Stimulated activated CD4-positive, alpha-beta T cell treated with anti-CD3 and anti-CD28 coated beads, Interleukin-2, amount 100 ng/mL, for 4 hours (primary cell): Measurements from ENCODE around the gene USP4.

Source experiments
- DNase-seq: peaks from one replicate; pipeline ENCODE4 v3.0.0-alpha.2; 2020; ENCODE audit warnings: low read depth

Gene USP4

DNA sequence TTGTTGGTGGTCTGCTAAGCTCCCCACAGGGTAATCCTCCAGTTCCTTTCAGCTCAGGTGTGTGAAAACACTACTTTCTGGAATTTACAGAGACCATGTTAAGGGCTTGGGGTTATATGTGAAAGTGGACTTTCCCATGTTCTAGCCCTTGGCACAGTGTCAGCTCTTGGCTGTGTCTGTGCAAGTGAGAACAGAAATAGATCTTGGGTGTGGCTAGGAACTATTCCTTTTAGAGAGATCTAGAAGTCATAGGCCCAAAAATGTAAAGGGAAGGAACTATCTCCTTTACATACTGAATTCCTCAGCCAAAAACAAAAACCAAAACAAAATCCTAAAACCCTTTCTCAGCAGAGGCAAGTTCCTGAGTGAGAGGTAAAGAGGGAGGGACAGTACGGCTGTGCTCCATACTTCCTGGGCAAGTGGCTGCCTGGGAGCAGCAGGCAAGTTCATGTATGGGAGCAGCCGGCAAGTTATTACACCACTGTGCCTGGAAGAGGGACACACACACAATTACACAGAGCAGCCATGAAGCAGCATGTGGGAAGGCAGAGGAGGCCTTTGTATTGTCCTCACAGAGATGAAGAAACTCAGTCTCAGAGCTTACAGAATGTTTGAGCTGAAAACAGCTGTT lies 43.0 kb downstream of the USP4 start:
- DNase-seq: no peak

DNA sequence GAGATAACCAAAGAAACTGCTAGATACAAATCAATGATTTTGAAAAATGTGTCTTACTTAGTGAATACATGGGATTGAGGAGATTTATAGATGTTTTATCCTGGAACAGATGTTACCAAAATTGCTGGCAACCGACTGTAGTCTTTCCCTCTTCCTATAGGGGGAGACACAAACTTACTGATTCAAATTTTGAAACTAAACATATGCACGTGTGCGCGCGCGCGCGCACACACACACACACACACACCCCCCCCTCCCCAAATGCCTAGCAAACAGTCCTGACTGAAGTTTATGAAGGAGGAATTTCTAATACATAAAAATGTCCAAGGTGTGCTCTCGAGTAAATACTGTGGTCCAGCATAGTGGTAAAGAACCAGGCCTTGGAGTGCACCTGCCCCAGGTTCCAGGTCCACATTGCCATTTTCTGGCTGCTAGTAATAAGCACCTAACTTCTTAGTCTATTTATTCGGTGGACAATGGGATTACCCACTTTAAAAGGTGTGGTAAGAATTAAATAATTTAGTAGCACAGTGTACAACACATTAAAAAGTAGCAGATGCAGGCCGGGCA lies 44.3 kb downstream of the USP4 start:
- peak; percentile 16 for DNase-seq

DNA sequence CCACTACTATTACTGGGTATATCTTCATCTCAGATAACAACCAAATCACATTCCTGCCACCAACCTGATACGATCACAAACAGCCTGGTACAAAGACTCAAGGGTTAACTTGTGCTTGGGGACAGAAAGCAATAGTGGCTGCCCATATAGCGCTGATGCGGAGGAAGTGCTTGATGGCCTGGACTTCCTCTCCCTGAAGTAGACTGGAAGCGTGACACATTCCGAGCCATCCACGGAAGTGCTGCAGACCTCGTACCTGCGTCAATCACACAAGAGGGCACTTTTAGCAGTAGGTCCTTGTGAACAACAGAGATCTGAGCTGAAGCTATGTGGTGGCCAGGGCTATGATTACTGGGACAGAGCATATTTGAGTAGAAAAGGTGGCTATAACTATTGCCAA lies 45.5 kb downstream of the USP4 start:
- no peak for DNase-seq

- DNase-seq: no peak
Measured at GRCh38 chr3:49283997-49284396, 55.9 kb downstream of the USP4 start.

- no peak for DNase-seq
Measured at GRCh38 chr3:49279376-49279775, 60.5 kb downstream of the USP4 start.

GRCh38 chr3:49278548-49278947 lies 61.3 kb downstream of the USP4 start:
- no peak for DNase-seq

DNA sequence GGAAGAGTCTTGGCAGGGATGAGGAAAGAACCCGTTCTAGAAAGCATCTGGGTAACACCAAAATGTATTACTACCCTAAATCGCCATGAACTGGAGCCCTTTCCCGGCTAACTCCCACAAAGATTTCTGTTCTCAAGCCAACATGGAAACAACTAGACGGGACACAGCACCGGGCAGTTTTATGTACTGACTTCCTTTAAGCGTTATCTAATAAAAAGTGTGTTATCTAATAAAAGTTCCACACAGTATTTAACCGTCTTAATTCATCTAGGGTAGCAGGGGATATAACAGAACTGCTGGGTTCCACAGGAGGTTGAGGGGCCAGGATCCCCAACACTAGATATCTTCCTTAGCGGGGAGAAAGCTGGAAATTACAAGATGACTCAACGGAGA lies 62.5 kb downstream of the USP4 start:
- DNase-seq: no peak

DNA sequence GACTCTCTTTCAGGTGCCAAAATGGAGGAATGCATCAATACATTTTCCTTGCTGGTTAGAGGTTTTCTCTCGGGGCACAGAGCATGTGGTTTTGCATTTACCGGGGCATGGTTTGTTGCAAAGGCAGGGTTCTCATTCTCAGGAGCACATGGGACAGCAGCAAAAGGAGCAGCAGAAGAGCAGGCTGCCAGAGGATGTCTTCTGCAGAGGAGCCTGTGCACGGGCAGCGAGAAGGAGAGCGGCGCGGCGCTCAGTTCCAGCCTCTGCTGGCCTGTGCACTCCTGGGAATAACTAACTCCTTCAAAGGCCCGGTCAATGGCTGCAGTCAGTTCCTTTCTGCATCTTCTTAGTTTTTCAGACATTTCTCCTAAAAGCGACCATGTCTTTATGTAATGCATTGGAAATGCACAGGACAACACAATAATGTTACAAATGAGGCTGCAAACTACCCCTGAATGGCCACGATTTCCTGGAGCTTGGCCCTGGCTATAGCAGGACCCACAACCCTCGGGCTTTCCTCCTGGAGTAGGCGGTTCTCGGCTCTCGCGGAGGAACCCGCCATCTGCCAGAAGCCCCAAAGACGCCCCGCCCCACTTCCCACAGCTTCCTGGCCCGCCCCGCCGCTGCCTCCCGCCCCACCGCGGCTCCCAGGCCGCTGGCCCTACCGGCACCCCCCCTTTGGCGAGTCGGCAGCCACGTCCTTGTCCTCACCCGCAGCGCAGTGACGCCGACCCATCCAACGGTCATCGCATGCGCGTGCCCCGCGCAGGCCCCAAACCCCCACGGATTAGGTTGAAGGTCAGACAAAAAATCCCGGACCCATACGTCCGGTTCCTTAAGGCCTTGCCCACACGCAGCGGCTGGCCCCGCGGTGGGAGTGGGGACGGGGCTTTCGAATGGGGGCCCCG lies 63.1 kb downstream of the USP4 start, which contains the start of gene C3orf62:
TSS of gene C3orf62 (minus strand) at position 758 of the 908 bp plus-strand sequence. CDS start at position 398, 360 bp downstream.
- peak; percentile 52 for DNase-seq

DNA sequence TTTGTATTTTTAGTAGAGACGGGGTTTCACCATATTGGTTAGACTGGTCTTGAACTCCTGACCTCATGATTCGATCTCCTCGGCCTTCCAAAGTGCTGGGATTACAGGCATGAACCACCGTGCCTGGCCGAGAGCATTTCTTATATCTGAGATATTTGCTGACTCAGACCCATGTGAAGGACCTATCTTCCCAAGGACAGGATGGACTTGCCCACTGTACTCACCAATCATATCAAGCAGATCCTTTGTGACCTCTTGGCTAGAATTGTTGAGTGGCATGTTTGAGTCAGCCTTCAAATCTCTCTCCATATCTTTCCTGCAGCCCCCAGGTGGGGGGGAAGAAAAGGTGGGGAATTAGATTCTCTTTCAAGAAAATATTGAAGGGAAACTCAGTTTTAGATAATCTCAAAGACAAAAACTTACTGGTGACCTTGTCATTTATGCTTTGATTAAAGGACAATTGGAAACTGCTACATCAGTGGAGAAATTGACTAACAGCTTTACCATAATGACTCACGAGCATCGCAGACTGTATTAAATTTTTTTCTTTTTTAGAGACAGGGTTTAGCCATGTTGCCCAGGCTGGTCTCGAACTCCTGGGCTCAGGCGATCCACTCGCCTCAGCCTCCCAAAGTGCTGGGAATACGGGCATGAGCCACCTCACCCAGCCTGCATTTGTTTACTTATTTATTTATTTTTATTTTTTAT lies 65.9 kb downstream of the USP4 start:
- no peak for DNase-seq

DNA sequence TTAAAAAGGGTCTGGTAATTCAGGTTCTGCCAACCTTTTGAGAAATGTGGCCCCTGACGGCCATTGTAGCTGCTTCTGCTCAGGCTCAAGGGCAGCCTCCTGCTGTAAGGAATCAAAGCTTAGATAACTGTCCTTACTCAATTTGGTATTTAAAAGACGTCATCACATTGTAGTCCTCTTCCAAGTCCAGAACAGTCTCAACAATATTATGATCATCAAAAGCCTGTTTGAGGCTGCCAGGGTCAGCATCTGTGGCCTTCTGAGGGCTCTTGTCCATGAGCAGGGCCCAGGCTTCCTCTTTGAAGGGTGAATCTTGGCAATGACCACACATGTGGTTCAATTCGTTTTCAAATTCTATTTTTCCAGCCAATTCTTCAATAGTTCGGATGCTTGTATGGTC lies 68.8 kb downstream of the USP4 start:
- DNase-seq: no peak

- no peak for DNase-seq
Measured at GRCh38 chr3:49270156-49270500, 69.7 kb downstream of the USP4 start.

- no peak for DNase-seq
Measured at GRCh38 chr3:49269443-49270155, 70.3 kb downstream of the USP4 start.

- DNase-seq: no peak
Measured at GRCh38 chr3:49266410-49267095, 73.3 kb downstream of the USP4 start.

DNA sequence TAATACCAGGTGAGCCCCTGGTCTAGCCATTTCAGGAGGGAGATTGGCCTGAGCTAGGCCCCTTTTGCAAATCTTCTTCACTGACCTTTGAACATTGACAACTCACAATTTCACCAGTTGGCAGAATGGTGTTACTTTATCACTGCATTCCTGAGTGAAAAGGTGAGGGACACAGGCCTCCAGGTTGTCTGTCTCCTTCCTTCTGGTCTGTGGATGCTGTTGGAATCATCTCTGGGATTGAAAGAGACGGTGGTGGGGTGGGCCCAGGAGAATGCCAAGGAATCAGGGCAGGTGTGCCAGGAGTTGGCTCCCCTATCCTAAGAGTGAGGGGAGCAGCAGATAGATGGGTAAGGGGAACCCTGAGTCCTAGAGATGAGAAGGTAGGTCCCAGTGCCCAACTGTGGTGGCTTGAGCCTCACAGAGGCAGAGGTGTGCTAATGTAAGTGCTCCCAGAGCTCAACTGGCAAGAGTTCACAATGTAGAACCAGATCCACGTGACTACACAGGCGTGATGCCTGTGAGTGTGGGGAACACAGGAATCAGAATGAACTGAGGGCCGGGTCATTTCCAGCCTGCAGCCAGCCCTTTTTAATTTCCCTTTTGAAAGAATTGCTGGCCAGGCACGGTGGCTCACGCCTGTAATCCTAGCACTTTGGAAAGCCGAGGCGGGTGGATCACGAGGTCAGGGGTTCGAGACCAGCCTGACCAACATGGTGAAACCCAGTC lies 74.0 kb downstream of the USP4 start:
- no peak for DNase-seq

- no peak for DNase-seq
Measured at GRCh38 chr3:49263159-49263889, 76.5 kb downstream of the USP4 start.

DNA sequence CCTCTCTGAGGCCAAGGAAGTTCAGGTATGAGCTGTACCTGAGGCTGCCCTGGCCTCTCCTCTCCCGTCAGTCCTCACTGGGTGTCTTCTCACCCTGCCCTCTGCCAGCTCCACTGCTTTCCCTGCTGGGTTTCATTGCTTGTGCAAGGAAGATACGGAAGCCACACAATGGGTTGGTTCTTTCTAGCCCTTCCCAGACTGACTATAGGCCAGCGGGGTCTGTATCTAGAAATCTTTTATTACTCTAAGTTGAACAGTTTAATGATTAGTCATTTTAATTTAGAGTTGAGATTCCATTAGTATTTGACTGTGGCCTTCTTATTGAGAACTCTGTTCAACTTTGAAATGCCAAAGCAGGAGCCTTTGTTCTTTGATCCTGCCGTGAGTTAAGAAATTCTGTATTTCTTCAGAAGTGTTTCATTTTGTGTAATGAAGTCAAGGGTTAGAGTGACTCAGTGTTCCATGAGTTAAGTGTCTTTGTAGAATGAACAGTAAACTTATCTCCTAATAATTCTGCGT lies 79.0 kb downstream of the USP4 start:
- DNase-seq: no peak

DNA sequence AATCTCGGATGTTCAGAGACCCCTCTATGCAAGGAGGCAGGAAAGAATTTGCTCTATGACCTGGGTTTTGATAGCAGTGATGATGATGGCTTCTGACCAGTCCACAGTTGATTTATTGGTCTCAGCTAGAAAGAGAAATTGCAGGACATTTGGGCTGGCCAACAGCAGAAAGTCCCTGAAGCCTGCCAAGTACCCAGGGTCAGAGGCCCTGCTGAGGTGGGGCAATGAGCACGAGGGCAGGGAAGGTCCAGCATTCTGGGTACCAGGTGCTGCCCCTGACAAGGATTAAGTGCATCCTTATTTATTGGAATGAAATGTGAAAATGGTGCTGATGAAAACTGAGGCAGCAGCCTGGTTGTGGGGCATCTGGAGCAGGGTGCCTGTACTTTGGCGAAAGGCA lies 82.7 kb downstream of the USP4 start:
- DNase-seq: no peak

DNA sequence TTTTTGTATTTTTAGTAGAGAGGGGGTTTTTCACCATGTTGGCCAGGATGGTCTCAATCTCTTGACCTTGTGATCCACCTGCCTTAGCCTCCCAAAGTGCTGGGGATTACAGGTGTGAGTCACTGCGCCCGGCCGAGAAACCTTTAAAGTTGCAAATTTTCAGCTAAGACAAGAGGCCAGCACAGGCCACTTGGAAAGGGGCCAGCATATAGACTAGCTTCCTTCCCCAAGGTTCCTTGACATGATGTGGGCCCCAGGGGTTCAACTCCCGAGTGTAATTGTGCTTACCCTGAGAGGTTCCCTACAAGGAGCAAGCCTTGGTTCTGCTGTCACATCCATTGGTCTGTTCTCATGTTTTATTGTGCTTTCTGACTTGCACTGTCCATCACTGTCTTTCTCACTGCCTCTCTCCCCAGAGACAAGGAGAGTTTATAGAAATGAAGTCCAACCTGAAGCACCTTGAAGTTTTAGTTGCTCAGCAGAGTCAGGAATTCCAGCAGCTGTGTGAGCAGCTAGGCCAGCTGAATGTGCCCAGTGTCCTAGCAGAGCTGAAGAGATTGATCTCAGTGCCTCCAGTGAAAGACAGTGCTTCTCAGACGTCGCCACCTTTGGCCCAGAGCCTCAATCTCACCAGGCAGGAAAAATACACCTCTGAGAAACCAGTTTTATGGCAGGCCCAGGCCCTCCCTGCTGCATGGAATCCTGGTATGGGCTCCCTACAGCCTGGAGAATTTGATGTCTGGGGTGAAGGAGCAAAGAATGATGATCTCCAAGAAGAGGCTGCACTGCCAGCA lies 83.9 kb downstream of the USP4 start:
- DNase-seq: no peak

- no peak for DNase-seq
Measured at GRCh38 chr3:49255112-49255511, 84.7 kb downstream of the USP4 start.
